ENCODE data around the gene GPHN.
"Not testable (repeated sequence)": the region's sequence is repeated elsewhere in the genome, so short reads cannot be mapped to it uniquely, and the experiment has no call there.

Gene GPHN

DNA sequence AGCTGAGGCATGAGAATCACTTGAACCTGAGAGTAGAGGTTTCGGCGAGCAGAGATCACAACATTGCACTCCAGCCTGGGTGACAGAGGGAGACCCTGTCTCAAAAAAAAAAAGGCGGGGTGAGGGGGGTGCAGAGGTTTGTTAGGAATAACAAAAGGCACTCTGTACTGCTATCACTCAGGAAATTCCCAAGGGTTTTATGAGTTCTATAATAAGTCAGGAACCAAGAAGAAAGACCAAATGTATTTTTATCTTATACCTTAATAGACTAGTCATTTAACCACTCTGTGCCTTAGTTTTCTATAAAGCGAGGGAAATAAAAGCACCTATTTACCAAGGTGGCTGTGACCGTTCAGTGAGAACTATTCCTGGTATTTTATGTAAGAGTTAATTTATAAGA lies 319.2 kb downstream of the GPHN start:
- no peak for DNase-seq

- DNase-seq = no peak
Observed at GRCh38 chr14:66831173-66831572, 323.2 kb downstream of the GPHN start.

- DNase-seq = no peak
Observed at GRCh38 chr14:66833816-66834215, 325.9 kb downstream of the GPHN start.

GRCh38 chr14:66837436-66837835 lies 329.5 kb downstream of the GPHN start:
- DNase-seq = not testable (repeated sequence)

DNA sequence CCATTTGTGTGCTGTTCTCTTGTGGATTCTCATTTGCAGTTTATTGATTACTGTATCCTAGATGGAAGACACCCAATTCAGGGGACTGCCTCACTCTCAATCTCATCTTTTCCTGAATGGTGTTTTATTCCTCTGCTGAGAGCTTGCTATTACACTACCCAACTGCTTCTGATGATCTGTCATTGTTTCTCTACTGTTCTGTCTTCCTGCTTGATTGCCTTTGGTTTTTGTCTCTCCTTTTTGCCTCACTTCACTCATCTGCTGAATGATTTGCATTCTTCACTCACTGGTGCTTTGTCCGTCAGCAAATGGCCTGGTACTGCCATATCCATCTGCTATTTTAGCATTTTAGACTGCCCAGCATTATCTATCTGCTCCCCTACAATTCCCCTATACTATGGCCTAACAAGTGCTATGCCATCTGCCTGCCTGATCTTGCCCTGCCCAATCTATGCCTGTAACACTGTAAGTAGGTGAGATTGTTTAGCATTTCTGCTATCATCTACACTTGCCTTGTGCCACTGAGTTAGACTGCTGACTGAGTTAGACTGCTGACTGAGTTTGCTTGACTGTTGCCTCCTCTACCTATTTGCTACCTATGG lies 335.1 kb downstream of the GPHN start:
- no peak for DNase-seq

DNA sequence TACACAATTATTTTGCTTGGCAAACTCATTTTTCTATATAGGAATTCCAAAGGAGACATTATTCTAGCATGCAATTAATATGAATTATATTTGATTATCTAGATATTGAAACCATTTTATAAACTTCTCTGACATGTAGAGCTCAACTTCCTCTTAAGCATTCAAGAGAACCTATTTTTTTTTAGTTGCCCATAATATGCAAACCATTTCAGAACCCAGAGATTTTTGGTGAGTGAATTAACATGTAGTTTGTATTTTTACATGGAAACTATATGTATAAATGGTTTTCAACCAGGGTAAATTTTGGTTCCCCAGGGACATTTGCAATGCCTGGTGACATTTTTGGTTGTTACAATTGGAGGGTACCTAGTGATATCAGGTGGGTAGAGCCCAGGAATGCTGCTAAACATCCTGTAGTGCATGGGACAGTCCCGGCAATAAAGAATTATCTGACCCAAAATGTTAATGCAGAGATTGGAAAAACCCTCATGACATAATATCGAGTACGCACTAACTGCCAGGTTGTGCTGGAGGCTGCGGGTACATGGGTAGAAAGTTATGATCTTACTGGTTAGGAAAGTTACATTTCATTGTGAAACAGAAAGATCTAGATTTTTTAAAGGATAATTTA lies 342.4 kb downstream of the GPHN start:
- no peak for DNase-seq

- DNase-seq = no peak
Observed at GRCh38 chr14:66853311-66853710, 345.4 kb downstream of the GPHN start.

GRCh38 chr14:66857867-66858266 lies 349.9 kb downstream of the GPHN start:
- DNase-seq = no peak

DNA sequence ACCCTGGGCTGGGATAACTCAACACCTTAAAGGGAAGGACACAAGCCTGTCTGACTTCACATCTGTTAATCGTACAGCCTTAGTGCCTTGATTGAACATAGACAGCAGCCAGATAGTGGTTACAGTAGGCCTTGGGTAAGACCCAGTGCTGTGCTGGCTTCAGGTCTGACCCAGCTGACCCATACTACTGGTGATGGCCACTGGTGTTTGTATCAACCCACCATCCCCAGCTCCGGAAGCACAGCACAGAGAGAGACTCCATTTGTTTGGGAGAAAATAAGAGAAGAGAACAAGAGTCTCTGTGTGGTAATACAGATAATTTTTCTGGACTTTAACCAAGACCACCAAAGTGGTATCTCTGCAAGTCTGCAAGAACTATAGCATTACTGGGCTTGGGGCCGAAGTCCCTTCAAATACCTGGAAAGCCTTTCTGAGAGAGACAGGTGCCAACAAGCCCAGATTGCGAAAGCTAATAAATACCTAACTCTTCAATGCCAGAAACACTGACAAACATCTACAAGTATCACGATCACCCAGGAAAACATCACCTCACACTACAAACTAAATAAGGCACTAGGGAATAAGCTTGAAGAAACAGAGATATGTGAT lies 351.2 kb downstream of the GPHN start:
- DNase-seq = no peak

DNA sequence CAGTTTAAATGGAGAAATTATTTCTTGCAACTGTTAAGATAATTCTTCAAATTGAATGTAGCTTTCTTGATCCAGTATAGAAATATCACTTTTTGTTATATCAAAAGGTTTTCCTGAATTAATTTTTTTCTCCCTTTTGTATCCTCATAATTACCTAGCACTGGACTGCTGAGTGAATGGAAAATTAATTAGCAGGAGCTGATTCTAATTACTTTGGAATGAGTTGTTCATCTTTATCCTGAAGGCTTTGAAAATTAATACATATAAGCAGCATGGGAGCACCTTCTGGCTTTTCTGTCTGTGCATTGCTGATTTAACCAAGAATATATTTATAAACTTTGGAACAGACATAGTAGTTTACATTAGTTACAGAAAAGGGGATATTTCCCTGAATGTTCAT lies 373.6 kb downstream of the GPHN start:
- DNase-seq = no peak

DNA sequence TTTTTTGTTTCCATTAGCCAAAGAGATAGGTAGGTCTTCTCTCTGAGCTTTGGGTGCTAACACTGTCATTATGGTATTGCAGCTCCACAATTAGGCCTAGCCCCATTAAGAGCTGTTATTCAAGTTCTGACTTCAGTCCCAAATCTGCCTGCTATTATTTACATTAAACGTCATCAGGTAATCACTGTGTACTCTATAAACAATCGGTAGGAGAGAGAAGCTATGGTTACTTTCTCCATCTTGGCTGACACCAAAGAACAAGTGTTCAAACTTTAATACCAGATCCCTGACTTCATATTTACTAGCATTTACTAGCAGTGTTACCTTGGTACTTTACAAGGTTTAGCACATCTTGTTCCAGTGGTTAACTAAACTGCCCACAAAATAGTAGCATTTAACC lies 376.2 kb downstream of the GPHN start:
- DNase-seq = no peak

DNA sequence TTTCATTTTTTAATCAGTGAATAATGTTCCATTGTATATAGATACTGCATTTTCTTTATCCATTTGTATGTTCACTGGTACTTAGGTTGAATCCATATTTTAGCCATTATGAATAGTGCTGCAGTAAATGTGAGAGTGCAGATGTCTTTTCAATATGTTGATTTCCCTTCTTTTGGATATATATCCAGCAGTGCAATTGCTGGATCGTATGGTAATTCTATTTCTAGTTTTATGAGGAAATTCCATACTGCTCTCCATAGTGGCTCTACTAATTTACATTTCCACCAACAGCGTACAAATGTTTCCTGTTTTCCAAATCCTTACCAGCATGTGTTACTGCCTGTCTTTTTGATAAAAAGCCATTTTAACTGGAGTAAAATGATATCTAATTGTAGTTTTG lies 392.8 kb downstream of the GPHN start:
- no peak for DNase-seq

DNA sequence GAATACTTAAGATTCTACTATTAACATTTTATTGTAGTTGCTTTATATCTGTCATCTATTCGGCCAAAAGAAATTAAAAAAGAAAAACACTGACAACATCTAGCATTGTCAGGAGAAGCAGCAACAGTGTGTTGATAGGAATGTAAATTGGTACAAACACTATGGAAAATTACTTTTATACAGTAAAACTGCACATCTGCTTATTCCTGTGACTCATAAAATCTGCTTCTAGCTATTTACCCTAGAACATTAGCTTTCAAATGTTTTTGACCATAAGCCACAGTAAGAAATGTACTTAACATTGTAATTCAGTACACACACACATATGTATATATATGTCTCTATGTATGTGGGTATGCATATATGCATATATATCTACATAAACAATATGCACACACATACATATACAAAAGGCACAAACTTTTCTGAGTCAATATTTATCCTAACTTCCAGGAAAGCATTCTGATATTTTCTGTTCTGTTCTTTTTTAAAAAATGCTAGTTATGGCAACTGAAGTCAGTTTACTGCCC lies 402.4 kb downstream of the GPHN start:
- DNase-seq = no peak

DNA sequence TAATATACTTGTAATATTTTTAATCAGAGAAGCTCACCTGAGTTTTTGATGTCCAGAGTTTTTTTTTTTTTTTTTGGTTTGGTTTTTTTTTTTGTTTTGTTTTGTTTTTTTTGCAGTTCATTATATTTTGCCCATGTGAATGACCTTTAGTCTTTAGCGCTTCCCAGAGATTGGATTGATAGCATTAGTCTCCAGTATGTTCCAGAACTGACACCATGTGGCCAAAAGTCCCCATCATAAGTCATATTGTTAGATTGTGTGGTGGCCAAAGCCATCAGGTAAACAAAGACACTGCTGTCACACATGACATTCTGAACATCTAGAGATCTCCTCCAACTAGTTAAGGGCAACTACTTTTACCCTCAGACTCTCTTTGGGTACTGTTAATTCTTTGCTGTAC lies 408.5 kb downstream of the GPHN start:
- no peak for DNase-seq

GRCh38 chr14:66918527-66918926 lies 410.6 kb downstream of the GPHN start:
- DNase-seq = no peak

- no peak for DNase-seq
Observed at GRCh38 chr14:66920196-66920595, 412.2 kb downstream of the GPHN start.

- DNase-seq = no peak
Observed at GRCh38 chr14:66923251-66923650, 415.3 kb downstream of the GPHN start.

DNA sequence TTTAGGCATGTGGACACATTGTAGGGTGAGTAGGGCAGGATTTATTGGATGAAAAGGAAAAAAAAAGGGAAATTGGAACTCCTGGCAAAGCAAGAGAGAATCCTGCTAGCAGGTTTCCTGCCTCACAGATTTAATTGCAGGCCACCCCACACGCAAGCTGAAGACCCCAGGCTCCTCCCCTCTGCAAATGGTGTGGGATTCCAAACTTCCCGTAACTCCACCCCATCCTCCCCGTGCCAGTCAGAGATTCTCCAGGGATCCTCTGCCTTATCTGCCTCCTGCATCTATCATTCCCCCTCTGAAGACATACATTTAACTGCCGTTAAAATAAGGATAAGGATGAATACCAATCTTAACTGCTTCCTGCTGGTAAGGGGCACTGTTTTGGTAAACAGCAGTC lies 431.5 kb downstream of the GPHN start:
- DNase-seq = no peak

GRCh38 chr14:66944872-66945271 lies 436.9 kb downstream of the GPHN start:
- DNase-seq = no peak

DNA sequence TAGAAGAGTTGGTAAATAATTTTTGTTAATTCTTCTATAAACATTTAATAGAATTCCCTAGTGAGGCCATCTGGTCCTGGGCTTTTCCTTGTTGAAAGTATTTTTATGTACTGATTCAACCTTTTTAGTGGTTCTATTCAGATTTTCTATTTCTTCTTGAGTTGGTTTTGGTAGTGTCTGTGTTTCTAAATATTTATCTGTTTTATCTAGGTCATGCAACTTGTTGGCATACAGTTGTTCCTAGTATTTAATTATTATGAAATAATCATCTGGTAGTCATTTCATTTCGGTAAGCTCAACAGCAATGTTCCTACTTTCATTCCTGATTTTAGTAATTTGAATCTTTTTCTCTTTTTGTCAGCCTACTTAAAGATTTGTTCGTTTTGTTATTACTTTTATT lies 447.2 kb downstream of the GPHN start:
- DNase-seq = no peak

GRCh38 chr14:66959437-66960050 lies 451.6 kb downstream of the GPHN start:
- DNase-seq = no peak

GRCh38 chr14:66965831-66966230 lies 457.9 kb downstream of the GPHN start:
- no peak for DNase-seq

GRCh38 chr14:66972469-66972868 lies 464.5 kb downstream of the GPHN start:
- DNase-seq = no peak

- DNase-seq = no peak
Observed at GRCh38 chr14:66974397-66975025, 466.6 kb downstream of the GPHN start.

Measured in NCI-H1092 treated with DMSO at 0.1 percent for 48 hours (cell line).